ENCODE results near the gene TPO. TPM values are rescaled to one million over a fixed set of nuclear protein-coding genes. Genes with fewer than 3 reads are reported as not detected.

Gene TPO
- total RNA-seq, 1 donor from 2014 or later = not detected

- Mint-ChIP-seq H3K4me3 (no peak overlapping the region), H3K27me3 (peaks cover 6% of the 10 kb centered on the region), H3K4me1 (no peaks in the 10 kb centered on the region), H3K27ac (no peak overlapping the region), H3K9me3 (peaks cover 11% of the 10 kb centered on the region), H3K36me3 (ENCODE audit: low read depth) (no peaks in the 10 kb centered on the region)
- DNase-seq = no peak
- intact Hi-C loops (cut with micrococcal nuclease) = no loop called here
Measured at GRCh38 chr2:1446301-1446700, 33.0 kb downstream of the TPO start.

- DNase-seq = no peak
- peaks cover 8% of the 10 kb centered on the region for H3K9me3 Mint-ChIP-seq
- H3K36me3 Mint-ChIP-seq (ENCODE audit: low read depth) = no peaks in the 10 kb centered on the region
- intact Hi-C loops (cut with micrococcal nuclease) = no loop called here
- no peak overlapping the region for H3K27ac Mint-ChIP-seq
- peaks cover 7% of the 10 kb centered on the region for H3K27me3 Mint-ChIP-seq
- H3K4me1 Mint-ChIP-seq = no peaks in the 10 kb centered on the region
- H3K4me3 Mint-ChIP-seq = no peak overlapping the region
Measured at GRCh38 chr2:1448009-1448408, 34.7 kb downstream of the TPO start.

GRCh38 chr2:1450915-1451314 is 37.7 kb downstream of the TPO start:
- peaks cover 7% of the 10 kb centered on the region for H3K27me3 Mint-ChIP-seq
- H3K4me3 Mint-ChIP-seq = no peak overlapping the region
- intact Hi-C loops (cut with micrococcal nuclease) = no loop called here
- no peaks in the 10 kb centered on the region for H3K36me3 Mint-ChIP-seq (ENCODE audit: low read depth)
- H3K4me1 Mint-ChIP-seq = no peaks in the 10 kb centered on the region
- H3K27ac Mint-ChIP-seq = no peak overlapping the region
- no peaks in the 10 kb centered on the region for H3K9me3 Mint-ChIP-seq
- DNase-seq = no peak

- peaks cover 7% of the 10 kb centered on the region for H3K27me3 Mint-ChIP-seq
- intact Hi-C loops (cut with micrococcal nuclease) = no loop called here
- H3K27ac Mint-ChIP-seq = no peak overlapping the region
- H3K4me1 Mint-ChIP-seq = no peaks in the 10 kb centered on the region
- no peak for DNase-seq
- H3K4me3 Mint-ChIP-seq = no peak overlapping the region
- H3K36me3 Mint-ChIP-seq (ENCODE audit: low read depth) = no peaks in the 10 kb centered on the region
- no peaks in the 10 kb centered on the region for H3K9me3 Mint-ChIP-seq
Measured at GRCh38 chr2:1451422-1451821, 38.2 kb downstream of the TPO start.

- Mint-ChIP-seq H3K4me1 (no peaks in the 10 kb centered on the region), H3K4me3 (no peak overlapping the region), H3K9me3 (no peaks in the 10 kb centered on the region), H3K27me3 (peaks cover 5% of the 10 kb centered on the region), H3K36me3 (ENCODE audit: low read depth) (no peaks in the 10 kb centered on the region), H3K27ac (no peak overlapping the region)
- intact Hi-C loops (cut with micrococcal nuclease) = no loop called here
- no peak for DNase-seq
Measured at GRCh38 chr2:1453561-1453960, 40.3 kb downstream of the TPO start.

- Mint-ChIP-seq H3K27me3 (peaks cover 5% of the 10 kb centered on the region), H3K27ac (no peak overlapping the region), H3K9me3 (no peaks in the 10 kb centered on the region), H3K36me3 (ENCODE audit: low read depth) (no peaks in the 10 kb centered on the region), H3K4me1 (no peaks in the 10 kb centered on the region), H3K4me3 (no peak overlapping the region)
- intact Hi-C loops (cut with micrococcal nuclease) = no loop called here
- DNase-seq = no peak
Measured at GRCh38 chr2:1454346-1454745, 41.1 kb downstream of the TPO start.

GRCh38 chr2:1455466-1455865 is 42.2 kb downstream of the TPO start:
- Mint-ChIP-seq H3K4me1 (no peaks in the 10 kb centered on the region), H3K27me3 (peaks cover 5% of the 10 kb centered on the region), H3K4me3 (no peak overlapping the region), H3K36me3 (ENCODE audit: low read depth) (no peaks in the 10 kb centered on the region), H3K27ac (no peak overlapping the region), H3K9me3 (no peaks in the 10 kb centered on the region)
- no peak for DNase-seq
- intact Hi-C loops (cut with micrococcal nuclease) = no loop called here

- H3K4me3 Mint-ChIP-seq = no peak overlapping the region
- no peaks in the 10 kb centered on the region for H3K27me3 Mint-ChIP-seq
- intact Hi-C loops (cut with micrococcal nuclease) = no loop called here
- no peaks in the 10 kb centered on the region for H3K4me1 Mint-ChIP-seq
- H3K36me3 Mint-ChIP-seq (ENCODE audit: low read depth) = no peaks in the 10 kb centered on the region
- no peaks in the 10 kb centered on the region for H3K9me3 Mint-ChIP-seq
- no peak overlapping the region for H3K27ac Mint-ChIP-seq
- no peak for DNase-seq
Measured at GRCh38 chr2:1458432-1458831, 45.2 kb downstream of the TPO start.

- H3K36me3 Mint-ChIP-seq (ENCODE audit: low read depth) = no peaks in the 10 kb centered on the region
- H3K4me3 Mint-ChIP-seq = no peak overlapping the region
- intact Hi-C loops (cut with micrococcal nuclease) = no loop called here
Measured at GRCh38 chr2:1459727-1460126, 46.5 kb downstream of the TPO start.

GRCh38 chr2:1460851-1461418 is 47.7 kb downstream of the TPO start:
- Mint-ChIP-seq H3K36me3 (ENCODE audit: low read depth) (no peaks in the 10 kb centered on the region), H3K27ac (no peak overlapping the region), H3K4me1 (no peaks in the 10 kb centered on the region), H3K27me3 (peaks cover 5% of the 10 kb centered on the region), H3K4me3 (no peak overlapping the region), H3K9me3 (no peaks in the 10 kb centered on the region)
- DNase-seq = no peak
- intact Hi-C loops (cut with micrococcal nuclease) = no loop called here

More at GRCh38 chr2:1459727-1460126, 46.5 kb downstream of the TPO start:
- Mint-ChIP-seq H3K9me3 (no peaks in the 10 kb centered on the region), H3K27me3 (peaks cover 3% of the 10 kb centered on the region), H3K27ac (no peak overlapping the region), H3K4me1 (no peaks in the 10 kb centered on the region)
- DNase-seq = no peak

GRCh38 chr2:1461507-1462390 is 48.5 kb downstream of the TPO start:
- no peaks in the 10 kb centered on the region for H3K9me3 Mint-ChIP-seq
- no peaks in the 10 kb centered on the region for H3K36me3 Mint-ChIP-seq (ENCODE audit: low read depth)
- no peaks in the 10 kb centered on the region for H3K4me1 Mint-ChIP-seq
- intact Hi-C loops (cut with micrococcal nuclease) = no loop called here
- no peak overlapping the region for H3K27ac Mint-ChIP-seq
- no peak for DNase-seq
- H3K27me3 Mint-ChIP-seq = peaks cover 9% of the 10 kb centered on the region
- no peak overlapping the region for H3K4me3 Mint-ChIP-seq

GRCh38 chr2:1462994-1463393 is 49.7 kb downstream of the TPO start:
- Mint-ChIP-seq H3K36me3 (ENCODE audit: low read depth) (no peaks in the 10 kb centered on the region), H3K4me3 (no peak overlapping the region), H3K27me3 (peaks cover 9% of the 10 kb centered on the region), H3K9me3 (peaks cover 2% of the 10 kb centered on the region), H3K27ac (no peak overlapping the region), H3K4me1 (no peaks in the 10 kb centered on the region)
- intact Hi-C loops (cut with micrococcal nuclease) = no loop called here
- no peak for DNase-seq

- H3K4me1 Mint-ChIP-seq = no peaks in the 10 kb centered on the region
- H3K36me3 Mint-ChIP-seq (ENCODE audit: low read depth) = no peaks in the 10 kb centered on the region
- DNase-seq = no peak
- intact Hi-C loops (cut with micrococcal nuclease) = no loop called here
- no peak overlapping the region for H3K27ac Mint-ChIP-seq
- H3K4me3 Mint-ChIP-seq = no peak overlapping the region
- peaks cover 9% of the 10 kb centered on the region for H3K9me3 Mint-ChIP-seq
- peaks cover 3% of the 10 kb centered on the region for H3K27me3 Mint-ChIP-seq
Measured at GRCh38 chr2:1472350-1472749, 59.1 kb downstream of the TPO start.

GRCh38 chr2:1476617-1477195 is 63.4 kb downstream of the TPO start:
- Mint-ChIP-seq H3K4me3 (no peak overlapping the region), H3K4me1 (no peaks in the 10 kb centered on the region), H3K36me3 (ENCODE audit: low read depth) (no peaks in the 10 kb centered on the region), H3K27ac (no peak overlapping the region), H3K27me3 (peaks cover 2% of the 10 kb centered on the region), H3K9me3 (peaks cover 3% of the 10 kb centered on the region)
- intact Hi-C loops (cut with micrococcal nuclease) = no loop called here
- DNase-seq = no peak
